K562 (cell line): ENCODE results near the gene DND1. TPM values are rescaled to one million over a fixed set of nuclear protein-coding genes. Genes with fewer than 3 reads are reported as not detected.

Source experiments
- BRD9 ChIP-seq: fragments of 450-650 bp; IDR thresholded peaks from 2 replicates; pipeline ENCODE4 v1.6.1; 2018; ENCODE audit warnings: low read depth; ENCODE audit not compliant: partially characterized antibody
- ERF ChIP-seq: fragments of 450-650 bp; formaldehyde crosslinking; IDR thresholded peaks from 2 replicates; pipeline ENCODE4 v1.4.0; 2020; ENCODE audit warnings: mild to moderate bottlenecking, mixed read lengths
- FOXM1 ChIP-seq, 2 experiments: fragments of 450-650 bp in 1 of 2; sonication (generic) in 1 of 2; formaldehyde crosslinking in 1 of 2; IDR thresholded peaks; 2 replicates each; pipeline versions ENCODE4 v1.6.1 to v1.9.0; 2017 to 2022; ENCODE audit warnings: low read depth in 2 of 2, mild to moderate bottlenecking in 2 of 2, missing genetic modification reagents in 1 of 2, moderate library complexity in 1 of 2
- HIVEP1 ChIP-seq: fragments of 250-450 bp; sonication (Bioruptor Pico); IDR thresholded peaks from 2 replicates; pipeline ENCODE4 v1.4.0; 2020; ENCODE audit warnings: mild to moderate bottlenecking
- HMGN3 ChIP-seq: IDR thresholded peaks from 2 replicates; pipeline ENCODE4 v1.6.1; 2011; ENCODE audit warnings: borderline replicate concordance, low read depth, mild to moderate bottlenecking, mixed read lengths, low read length; ENCODE audit not compliant: insufficient read length; ENCODE audit errors: extremely low read depth
- KAT2B ChIP-seq: IDR thresholded peaks from one replicate; pipeline ENCODE4 v1.6.1; 2012; ENCODE audit warnings: low read depth, mild to moderate bottlenecking, control low read depth, inconsistent platforms, low read length, moderate library complexity
- MCM5 ChIP-seq: fragments of 450-650 bp; IDR thresholded peaks from 2 replicates; pipeline ENCODE4 v1.6.1; 2016; ENCODE audit warnings: low read depth
- MEF2A ChIP-seq: IDR thresholded peaks from 2 replicates; pipeline ENCODE4 v1.6.1; 2011; ENCODE audit warnings: low read depth, mild to moderate bottlenecking, low read length, moderate library complexity; ENCODE audit not compliant: control insufficient read depth
- MTA1 ChIP-seq: fragments of 450-650 bp; IDR thresholded peaks from 2 replicates; pipeline ENCODE4 v1.6.1; 2017; ENCODE audit warnings: borderline replicate concordance
- PHF8 ChIP-seq: fragments of 200-600 bp; sonication (generic); IDR thresholded peaks from 2 replicates; pipeline ENCODE4 v1.6.1; 2012; ENCODE audit warnings: mixed run types, mild to moderate bottlenecking, inconsistent platforms, low read length, moderate library complexity, borderline replicate concordance
- RBM22 ChIP-seq: fragments of 200-400 bp; formaldehyde crosslinking; IDR thresholded peaks from 2 replicates; pipeline ENCODE4 v1.6.1; 2018; ENCODE audit warnings: low read length, low read depth; ENCODE audit not compliant: poor library complexity, severe bottlenecking
- RFX1 ChIP-seq: fragments of 450-650 bp; IDR thresholded peaks from 2 replicates; pipeline ENCODE4 v1.6.1; 2016; ENCODE audit warnings: mild to moderate bottlenecking, moderate library complexity
- SIRT6 ChIP-seq: IDR thresholded peaks from one replicate; pipeline ENCODE4 v1.6.1; 2012; ENCODE audit warnings: low read depth, mild to moderate bottlenecking, control low read depth, inconsistent platforms, low read length, moderate library complexity
- SP1 ChIP-seq: sonication (generic); formaldehyde crosslinking; IDR thresholded peaks from 2 replicates; pipeline ENCODE4 v1.8.1; 2022; ENCODE audit warnings: mild to moderate bottlenecking, missing genetic modification reagents
- TAF9B ChIP-seq: fragments of 450-650 bp; IDR thresholded peaks from 2 replicates; pipeline ENCODE4 v1.6.1; 2018; ENCODE audit warnings: mild to moderate bottlenecking; ENCODE audit not compliant: partially characterized antibody
- TOE1 ChIP-seq, 2 experiments: fragments of 450-650 bp in 1 of 2; sonication (generic) in 1 of 2; formaldehyde crosslinking in 1 of 2; IDR thresholded peaks; 2 replicates each; pipeline versions ENCODE4 v1.7.1 to v1.8.0; 2016 to 2022; ENCODE audit warnings: borderline replicate concordance in 2 of 2, mild to moderate bottlenecking in 2 of 2, antibody characterized with exemption in 1 of 2, inconsistent platforms in 1 of 2, low read depth in 1 of 2, missing genetic modification reagents in 1 of 2, moderate library complexity in 1 of 2
- U2AF1 ChIP-seq: fragments of 200-400 bp; formaldehyde crosslinking; optimal IDR thresholded peaks from 2 replicates; pipeline ENCODE3; 2017; ENCODE audit warnings: mild to moderate bottlenecking, low read depth, low read length, moderate library complexity
- ZC3H8 ChIP-seq: fragments of 450-650 bp; IDR thresholded peaks from 2 replicates; pipeline ENCODE4 v1.6.1; 2017
- ZNF174 ChIP-seq: fragments of 250-450 bp; sonication (Bioruptor Pico); IDR thresholded peaks from 2 replicates; pipeline ENCODE4 v1.4.0; 2020; ENCODE audit warnings: mild to moderate bottlenecking
- ZNF586 ChIP-seq: fragments of 450-650 bp; formaldehyde crosslinking; conservative IDR thresholded peaks from 2 replicates; pipeline ENCODE4 v1.4.0; 2020; ENCODE audit warnings: mild to moderate bottlenecking, moderate library complexity
- ZNF668 ChIP-seq: fragments of 250-450 bp; sonication (Bioruptor Pico); IDR thresholded peaks from 2 replicates; pipeline ENCODE4 v1.8.0; 2022; ENCODE audit warnings: mild to moderate bottlenecking, inconsistent platforms
- ZSCAN32 ChIP-seq: fragments of 450-650 bp; formaldehyde crosslinking; IDR thresholded peaks from 2 replicates; pipeline ENCODE4 v1.4.0; 2020; ENCODE audit warnings: mild to moderate bottlenecking, moderate library complexity
- polyA plus RNA-seq, 8 experiments: library from polyadenylated mRNA; depleted of rRNA in 4 of 8; stranded (reverse) in 5 of 8; unstranded in 3 of 8; fragments of >200 nt; fragmentation: Nextera tagmentation in 2 of 8; fragmentation: Illumina TruSeq in 1 of 8; extraction: Ambion mirVana in 2 of 8; extraction: Trizol in 1 of 8; gene quantifications; 2 replicates each; pipeline versions ENCODE4 v1.2.1 to v1.2.3, GENCODE V29; 2011 to 2014; ENCODE audit warnings: inconsistent platforms in 1 of 8, missing spikeins in 1 of 8
- total RNA-seq, 7 experiments: library from RNA; depleted of rRNA in 6 of 7; stranded (reverse); fragments of >200 nt in 6 of 7; fragmentation: Illumina TruSeq in 2 of 7; extraction: Trizol in 2 of 7; gene quantifications; 2 replicates each; pipeline versions ENCODE4 v1.2.1 to v1.2.3, GENCODE V29; 2011 to 2021; ENCODE audit warnings: low replicate concordance in 1 of 7
- TF ChIP-seq, protein P1 (sequence below), 2 experiments: IDR thresholded peaks in 1 of 2; conservative IDR thresholded peaks in 1 of 2; 2 replicates each; pipeline ENCODE4 v1.6.1; 2016; ENCODE audit warnings: low read depth in 2 of 2, mild to moderate bottlenecking in 1 of 2, missing compliant biosample characterization in 1 of 2, missing genetic modification characterization in 1 of 2, moderate library complexity in 1 of 2
- TF ChIP-seq, protein P2 (sequence below): sonication (generic); formaldehyde crosslinking; IDR thresholded peaks from 2 replicates; pipeline ENCODE4 v1.8.1; 2022; ENCODE audit warnings: missing genetic modification reagents

DND1 gene
- total and polyA plus RNA-seq, 9 of the 15 experiments (the other 6 are each of a cell fraction or from before 2014, with no cell fraction given) = 0.37 to 2.0 (median 0.90) TPM; not detected in 3

DNA sequence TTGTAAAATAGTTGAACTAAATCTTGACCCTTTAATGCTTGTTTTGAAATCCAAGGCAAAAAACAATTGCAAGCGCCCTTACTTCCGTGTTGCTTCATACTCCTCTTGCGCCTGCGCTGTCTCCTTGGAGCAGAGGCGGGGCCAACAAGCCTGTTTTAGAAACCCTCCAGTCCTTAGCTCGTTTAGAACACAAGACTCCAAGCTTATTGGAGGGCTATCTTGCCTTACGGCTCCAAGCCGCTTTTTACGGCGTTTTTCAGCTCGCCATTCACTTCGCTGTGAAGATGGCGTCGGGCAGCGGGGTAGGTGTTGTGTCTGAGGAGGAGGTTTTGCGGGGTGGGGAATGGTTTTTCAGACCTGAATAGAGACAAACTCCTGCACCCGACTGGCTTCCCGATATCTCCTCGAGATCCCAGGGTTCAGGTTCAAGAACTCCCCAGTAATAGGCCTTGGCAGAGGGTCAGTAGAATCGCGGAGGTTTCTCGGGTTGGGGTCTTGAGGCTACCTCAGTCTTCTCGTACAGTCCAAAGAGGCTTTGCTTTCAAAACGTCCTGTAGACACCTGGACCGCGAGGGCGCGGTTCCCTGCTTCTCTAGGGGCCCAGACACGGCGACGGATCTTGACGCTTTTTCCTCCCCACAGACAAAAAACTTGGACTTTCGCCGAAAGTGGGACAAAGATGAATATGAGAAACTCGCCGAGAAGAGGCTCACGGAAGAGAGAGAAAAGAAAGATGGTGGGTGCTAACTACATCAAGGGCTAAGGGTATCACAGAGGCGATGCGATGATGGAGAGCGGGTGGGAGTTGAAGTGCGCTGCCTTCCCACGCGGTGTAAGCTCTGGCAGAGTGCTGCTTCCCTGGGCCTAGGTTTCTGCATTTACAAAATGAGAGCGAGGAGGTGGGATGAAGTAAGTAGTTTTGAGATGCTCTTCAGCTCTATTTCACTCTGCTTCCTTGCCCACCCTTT, 27.1 kb upstream of the DND1 start, which contains the start of gene ZMAT2 (continued):
- TF ChIP-seq HMGN3 = no peak
- TF ChIP-seq, protein P1, sequence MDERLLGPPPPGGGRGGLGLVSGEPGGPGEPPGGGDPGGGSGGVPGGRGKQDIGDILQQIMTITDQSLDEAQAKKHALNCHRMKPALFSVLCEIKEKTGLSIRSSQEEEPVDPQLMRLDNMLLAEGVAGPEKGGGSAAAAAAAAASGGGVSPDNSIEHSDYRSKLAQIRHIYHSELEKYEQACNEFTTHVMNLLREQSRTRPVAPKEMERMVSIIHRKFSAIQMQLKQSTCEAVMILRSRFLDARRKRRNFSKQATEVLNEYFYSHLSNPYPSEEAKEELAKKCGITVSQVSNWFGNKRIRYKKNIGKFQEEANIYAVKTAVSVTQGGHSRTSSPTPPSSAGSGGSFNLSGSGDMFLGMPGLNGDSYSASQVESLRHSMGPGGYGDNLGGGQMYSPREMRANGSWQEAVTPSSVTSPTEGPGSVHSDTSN (CRISPR knock-in tag; IDR thresholded peaks at IDR 0.05; ENCODE audit: low read depth) = no peak
- TF ChIP-seq, protein P1 (tag; conservative IDR thresholded peaks at IDR 0.05; ENCODE audit: low read depth) = no peak
- TF ChIP-seq KAT2B = no peak
- no peak for TF ChIP-seq U2AF1
- TF ChIP-seq SIRT6 = no peak
- no peak for TF ChIP-seq MEF2A
- TF ChIP-seq TAF9B = peak; percentile 92
- TF ChIP-seq ZNF586 (CRISPR knock-in tag) = no peak
- peak; percentile 79 for TF ChIP-seq SP1 (CRISPR knock-in tag)
- TF ChIP-seq ZSCAN32 (CRISPR knock-in tag) = no peak
- TF ChIP-seq, protein P2, sequence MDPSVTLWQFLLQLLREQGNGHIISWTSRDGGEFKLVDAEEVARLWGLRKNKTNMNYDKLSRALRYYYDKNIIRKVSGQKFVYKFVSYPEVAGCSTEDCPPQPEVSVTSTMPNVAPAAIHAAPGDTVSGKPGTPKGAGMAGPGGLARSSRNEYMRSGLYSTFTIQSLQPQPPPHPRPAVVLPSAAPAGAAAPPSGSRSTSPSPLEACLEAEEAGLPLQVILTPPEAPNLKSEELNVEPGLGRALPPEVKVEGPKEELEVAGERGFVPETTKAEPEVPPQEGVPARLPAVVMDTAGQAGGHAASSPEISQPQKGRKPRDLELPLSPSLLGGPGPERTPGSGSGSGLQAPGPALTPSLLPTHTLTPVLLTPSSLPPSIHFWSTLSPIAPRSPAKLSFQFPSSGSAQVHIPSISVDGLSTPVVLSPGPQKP = no peak
- TF ChIP-seq MTA1 = no peak
- 0 out of 2 replicates have a peak, but pooled peaks have one; percentile 21 for TF ChIP-seq TOE1 (IDR thresholded peaks at IDR 0.05; ENCODE audit: borderline replicate concordance)
- no peak for TF ChIP-seq TOE1 (CRISPR knock-in tag; IDR thresholded peaks at IDR 0.05; ENCODE audit: borderline replicate concordance, low read depth)
- TF ChIP-seq PHF8 = peak; percentile 84; the same call in 1 of the 2 replicates
- TF ChIP-seq ZC3H8 = no peak
- no peak; the same call in 1 of the 2 replicates for TF ChIP-seq FOXM1 (IDR thresholded peaks at IDR 0.05; ENCODE audit: low read depth)
- no peak for TF ChIP-seq FOXM1 (CRISPR knock-in tag; IDR thresholded peaks at IDR 0.05; ENCODE audit: low read depth)
- no peak for TF ChIP-seq MCM5
- no peak for TF ChIP-seq ZNF668 (CRISPR knock-in tag)
- no peak for TF ChIP-seq BRD9
- TF ChIP-seq ERF (CRISPR knock-in tag) = no peak
- TF ChIP-seq RFX1 = peak; percentile 95
- no peak for TF ChIP-seq ZNF174
- TF ChIP-seq RBM22 = no peak
- TF ChIP-seq HIVEP1 (CRISPR knock-in tag) = peak; percentile 16; the same call in 1 of the 2 replicates
